Spleen (tissue), 11 donors: Measurements from ENCODE around the gene MACROD2. TPM values are rescaled to one million over a fixed set of nuclear protein-coding genes. Genes with fewer than 3 reads are reported as not detected.

Experiments
- DNase-seq: peaks from one replicate; pipeline ENCODE4 v3.0.0-alpha.2; 2020
- H3K27ac ChIP-seq, 8 donors: fragments of 200-600 bp; sonication (generic) in 7 of 8; 1 replicate in 4 of 8; 2 replicates in 4 of 8; pipeline versions ENCODE4 v1.5.0 to v1.8.0; 2016 to 2021; ENCODE audit warnings: inconsistent platforms in 4 of 8, mild to moderate bottlenecking in 4 of 8, moderate library complexity in 1 of 8
- H3K27me3 ChIP-seq, 7 donors: fragments of 200-600 bp; sonication (generic) in 6 of 7; replicated peaks in 1 of 7; 1 replicate in 4 of 7; 2 replicates in 3 of 7; pipeline versions ENCODE4 v1.5.0 to v1.8.0; 2016 to 2021; ENCODE audit warnings: inconsistent platforms in 3 of 7, mild to moderate bottlenecking in 1 of 7
- H3K36me3 ChIP-seq, 6 donors: fragments of 200-600 bp; sonication (generic) in 5 of 6; 1 replicate in 4 of 6; 2 replicates in 2 of 6; pipeline versions ENCODE4 v1.5.0 to v1.8.0; 2016 to 2021; ENCODE audit warnings: inconsistent platforms in 2 of 6
- H3K4me1 ChIP-seq, 6 donors: fragments of 200-600 bp; sonication (generic) in 5 of 6; 1 replicate in 3 of 6; 2 replicates in 3 of 6; pipeline versions ENCODE4 v1.5.0 to v1.8.0; 2016 to 2021; ENCODE audit warnings: inconsistent platforms in 3 of 6
- H3K4me3 ChIP-seq, 8 donors: fragments of 200-600 bp; sonication (generic) in 7 of 8; 1 replicate in 4 of 8; 2 replicates in 4 of 8; pipeline versions ENCODE4 v1.5.0 to v1.8.0; 2016 to 2021; ENCODE audit warnings: inconsistent platforms in 4 of 8, mild to moderate bottlenecking in 4 of 8, moderate library complexity in 2 of 8
- H3K9me3 ChIP-seq, 8 donors: fragments of 200-600 bp; sonication (generic) in 7 of 8; 1 replicate in 4 of 8; 2 replicates in 4 of 8; pipeline versions ENCODE4 v1.5.0 to v1.8.0; 2016 to 2021; ENCODE audit warnings: inconsistent platforms in 4 of 8
- CTCF ChIP-seq, 11 experiments: fragments of 200-600 bp in 7 of 11; fragments of 450-650 bp in 4 of 11; sonication (generic) in 4 of 11; IDR thresholded peaks in 8 of 11; conservative IDR thresholded peaks in 3 of 11; 1 replicate in 7 of 11; 2 replicates in 4 of 11; pipeline versions ENCODE4 v1.4.0 to v1.8.0; 2016 to 2021; ENCODE audit warnings: antibody characterized with exemption in 11 of 11, inconsistent platforms in 4 of 11, mild to moderate bottlenecking in 1 of 11
- POLR2A ChIP-seq, 3 donors: fragments of 450-650 bp; IDR thresholded peaks; one replicate each; pipeline ENCODE4 v1.5.1; 2017; ENCODE audit warnings: antibody characterized with exemption in 3 of 3, mild to moderate bottlenecking in 1 of 3
- POLR2AphosphoS5 ChIP-seq, 3 donors: sonication (generic); formaldehyde crosslinking; IDR thresholded peaks; one replicate each; pipeline ENCODE4 v1.5.1; 2017; ENCODE audit warnings: antibody characterized with exemption in 3 of 3
- WGBS, 5 donors: extraction: QIAGEN DNeasy Blood & Tissue Kit in 3 of 5; methylation state at CpG; one replicate each; pipeline versions ENCODE4 v1.1.5 to v1.1.7; 2013 to 2018; 5-methylcytosine and 5-hydroxymethylcytosine counted together
- intact Hi-C: fragments of 100-400 bp; cut with DNase I; formaldehyde crosslinking; loops from one replicate; pipeline ENCODE4 v1.15.0; 2023; ENCODE audit warnings: low total_unique reads
- polyA plus RNA-seq, 3 donors: library from polyadenylated mRNA; stranded (reverse); fragments of 200-250 nt; gene quantifications; one replicate each; pipeline ENCODE4 v1.2.1, GENCODE V29; 2013
- total RNA-seq, 7 donors: library from RNA; depleted of rRNA in 3 of 7; stranded (reverse); fragments of >200 nt in 3 of 7; fragmentation: NEBNext Ultra II Directional in 4 of 7; extraction: Animal tissue kit (Norgen Biotek cat#: 25700) in 4 of 7; gene quantifications; one replicate each; pipeline versions ENCODE4 v1.1.0 to v1.2.1, GENCODE V29; 2016 to 2021
- donor health status: healthy with polysubstance abuse.
- donor health status: DM: no; HTN: no; CAD: no; lungs with moderate emphysema.
- donor health status: DM: no; HTN: no; CAD: no.
- donor health status: Bipolar disorder and iron deficiency.
- donor health status: healthy.
- donor health status: DM: no; HTN: no; CAD: no.
- donor health status: DM: yes; HTN: yes; CAD: no.

MACROD2 gene
- total and polyA plus RNA-seq, 10 donors: 1.5 to 4.7 (median 3.4) TPM

GRCh38 chr20:15658295-15658694 lies 1663.0 kb downstream of the MACROD2 start:
- no peak for DNase-seq
- Histone ChIP-seq H3K9me3 (no peaks in the 10 kb centered on the region), H3K4me1 (no peaks in the 10 kb centered on the region), H3K36me3 (no peaks in the 10 kb centered on the region), H3K4me3 (no peak overlapping the region), H3K27ac (no peak overlapping the region), H3K27me3 (peaks cover 0 to 3% (median 0%) of the 10 kb centered on the region in 7 donors)
- TF ChIP-seq POLR2AphosphoS5 (IDR thresholded peaks at IDR 0.05) (no peak), POLR2A (IDR thresholded peaks at IDR 0.05) (no peak), CTCF (IDR thresholded peaks at IDR 0.05 in 8 of 11, conservative IDR thresholded peaks at IDR 0.05 in 3 of 11) (no peak)
- intact Hi-C loops: no loop called here
- WGBS, 5 donors: 63 to 87% (median 65%) methylated on average over 5 of the region's 5 CpGs

GRCh38 chr20:15673206-15673605 lies 1677.9 kb downstream of the MACROD2 start:
- Histone ChIP-seq H3K27me3 (no peaks in the 10 kb centered on the region), H3K4me1 (no peaks in the 10 kb centered on the region), H3K4me3 (no peak overlapping the region), H3K36me3 (no peaks in the 10 kb centered on the region), H3K9me3 (no peaks in the 10 kb centered on the region), H3K27ac (no peak overlapping the region)
- no peak for DNase-seq
- intact Hi-C loops: no loop called here
- TF ChIP-seq POLR2AphosphoS5 (IDR thresholded peaks at IDR 0.05) (no peak), POLR2A (IDR thresholded peaks at IDR 0.05) (no peak), CTCF (IDR thresholded peaks at IDR 0.05 in 8 of 11, conservative IDR thresholded peaks at IDR 0.05 in 3 of 11) (no peak)
- 77 to 95% (median 80%) methylated on average over 1 of the region's 1 CpG for WGBS, 5 donors

GRCh38 chr20:15674253-15675060 lies 1679.1 kb downstream of the MACROD2 start:
- no peaks in the 10 kb centered on the region for H3K4me1 ChIP-seq
- no peaks in the 10 kb centered on the region for H3K36me3 ChIP-seq
- H3K27ac ChIP-seq: no peak overlapping the region
- H3K9me3 ChIP-seq: no peaks in the 10 kb centered on the region
- TF ChIP-seq CTCF (IDR thresholded peaks at IDR 0.05 in 8 of 11, conservative IDR thresholded peaks at IDR 0.05 in 3 of 11) (no peak), POLR2A (IDR thresholded peaks at IDR 0.05) (no peak), POLR2AphosphoS5 (IDR thresholded peaks at IDR 0.05) (no peak)
- no peak for DNase-seq
- H3K27me3 ChIP-seq: no peaks in the 10 kb centered on the region
- H3K4me3 ChIP-seq: no peak overlapping the region
- 76 to 93% (median 89%) methylated on average over 5 of the region's 5 CpGs for WGBS, 5 donors
- intact Hi-C loops: no loop called here

GRCh38 chr20:15675061-15675514 lies 1679.8 kb downstream of the MACROD2 start:
- no peak overlapping the region for H3K4me3 ChIP-seq
- TF ChIP-seq CTCF (IDR thresholded peaks at IDR 0.05 in 8 of 11, conservative IDR thresholded peaks at IDR 0.05 in 3 of 11): no peak
- TF ChIP-seq POLR2AphosphoS5 (IDR thresholded peaks at IDR 0.05): no peak
- TF ChIP-seq POLR2A (IDR thresholded peaks at IDR 0.05): no peak
- intact Hi-C loops: no loop called here
- 89 to 98% (median 96%) methylated on average over 2 of the region's 2 CpGs for WGBS, 5 donors
- no peaks in the 10 kb centered on the region for H3K9me3 ChIP-seq
- DNase-seq: no peak
- no peaks in the 10 kb centered on the region for H3K27me3 ChIP-seq
- no peaks in the 10 kb centered on the region for H3K4me1 ChIP-seq
- no peaks in the 10 kb centered on the region for H3K36me3 ChIP-seq
- no peak overlapping the region for H3K27ac ChIP-seq
